Heart left ventricle (tissue), 13 donors: ENCODE results near the gene PTX4.

Source experiments
- POLR2A ChIP-seq, 2 donors: fragments of 450-650 bp; IDR thresholded peaks; one replicate each; pipeline ENCODE4 v1.6.1; 2017; ENCODE audit warnings: antibody characterized with exemption in 2 of 2, mild to moderate bottlenecking in 2 of 2, moderate library complexity in 2 of 2
- TF ChIP-seq, protein P1 (sequence below), 12 donors: fragments of 200-600 bp; sonication (generic) in 4 of 12; IDR thresholded peaks; one replicate each; pipeline versions ENCODE4 v1.5.0 to v1.8.0; 2018 to 2022; ENCODE audit warnings: antibody characterized with exemption in 12 of 12, mild to moderate bottlenecking in 5 of 12
- donor health status: ischemic (EF 13 %, LVEDD 7.1; RV severe dilation, severe dysfunction).
- donor health status: DM: no; HTN: yes; CAD: no.
- donor health status: DM: no; HTN: no; CAD: no.
- donor health status: ischemic (EF 25% LVEDD 6.9; RV normal size, moderate dysfunction).
- donor health status: ischemic (EF 25% LVEDD 5.7; RV mildly dilated, moderate dysfunction).
- donor health status: ischemic (EF 35%, LVEDD 5.7; RV mildly dilated, moderate dysfunction).
- donor health status: nonischemic (EF 11% LVEDD 7.7; RV severe dilation, severe dysfunction).
- donor health status: DM: yes; HTN: yes; CAD: no.
- donor health status: PGD.
- donor health status: ischemic (EF 29% LVEDD 5.4; RV normal size, mild dysfunction).
- donor health status: nonischemic (EF 23%, LVEDD 6.1; RV moderate dilation, normal function).

DNA sequence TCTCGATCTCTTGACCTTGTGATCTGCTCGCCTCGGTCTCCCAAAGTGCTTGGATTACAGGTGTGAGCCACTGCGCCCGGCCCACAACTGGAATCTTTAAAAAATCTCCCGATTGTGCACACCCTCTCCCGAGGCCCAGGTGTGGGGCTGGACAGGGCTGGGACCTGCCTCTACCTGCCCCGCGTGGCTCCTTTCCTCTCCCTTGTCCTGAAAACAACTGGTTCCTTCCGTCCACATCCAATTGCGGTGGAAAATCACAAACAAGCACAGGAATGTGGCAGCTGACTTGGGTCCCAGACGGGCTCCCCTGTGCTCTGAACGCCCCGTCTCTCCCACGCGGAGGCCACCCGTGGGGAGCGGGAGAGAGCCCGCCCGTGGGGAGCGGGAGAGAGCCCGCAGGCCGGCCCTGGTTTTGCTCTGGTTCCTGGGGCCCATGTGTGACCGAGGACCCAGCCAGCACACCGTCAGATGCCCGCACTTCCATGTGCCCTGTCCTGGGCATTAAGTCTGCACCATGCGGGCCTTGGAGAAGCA is 41.7 kb upstream of the PTX4 start:
- no peak for TF ChIP-seq POLR2A (IDR thresholded peaks at IDR 0.05)
- TF ChIP-seq, protein P1, sequence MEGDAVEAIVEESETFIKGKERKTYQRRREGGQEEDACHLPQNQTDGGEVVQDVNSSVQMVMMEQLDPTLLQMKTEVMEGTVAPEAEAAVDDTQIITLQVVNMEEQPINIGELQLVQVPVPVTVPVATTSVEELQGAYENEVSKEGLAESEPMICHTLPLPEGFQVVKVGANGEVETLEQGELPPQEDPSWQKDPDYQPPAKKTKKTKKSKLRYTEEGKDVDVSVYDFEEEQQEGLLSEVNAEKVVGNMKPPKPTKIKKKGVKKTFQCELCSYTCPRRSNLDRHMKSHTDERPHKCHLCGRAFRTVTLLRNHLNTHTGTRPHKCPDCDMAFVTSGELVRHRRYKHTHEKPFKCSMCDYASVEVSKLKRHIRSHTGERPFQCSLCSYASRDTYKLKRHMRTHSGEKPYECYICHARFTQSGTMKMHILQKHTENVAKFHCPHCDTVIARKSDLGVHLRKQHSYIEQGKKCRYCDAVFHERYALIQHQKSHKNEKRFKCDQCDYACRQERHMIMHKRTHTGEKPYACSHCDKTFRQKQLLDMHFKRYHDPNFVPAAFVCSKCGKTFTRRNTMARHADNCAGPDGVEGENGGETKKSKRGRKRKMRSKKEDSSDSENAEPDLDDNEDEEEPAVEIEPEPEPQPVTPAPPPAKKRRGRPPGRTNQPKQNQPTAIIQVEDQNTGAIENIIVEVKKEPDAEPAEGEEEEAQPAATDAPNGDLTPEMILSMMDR (IDR thresholded peaks at IDR 0.05), result no peak
